Astrocyte (in vitro differentiated cells and primary cell): ENCODE data around the gene CAVIN4. TPM values are rescaled to one million over a fixed set of nuclear protein-coding genes. Genes with fewer than 3 reads are reported as not detected.

Experiments
- DNase-seq: peaks from one replicate; pipeline ENCODE4 v3.0.0-alpha.2; 2010; ENCODE audit warnings: low read depth
- FAIRE-seq: peaks from 2 replicates; lab custom pipeline; 2011; peaks lifted over from hg19 to GRCh38; lab: Jason Lieb, UNC
- H2AFZ ChIP-seq: 2 replicates; pipeline ENCODE4 v1.6.0; 2012; ENCODE audit warnings: low read depth, low read length, inconsistent platforms
- H3K27ac ChIP-seq: 2 replicates; pipeline ENCODE4 v1.5.1; 2011; ENCODE audit warnings: low read depth, low read length, inconsistent platforms
- H3K27me3 ChIP-seq: 2 replicates; pipeline ENCODE4 v1.6.0; 2011; ENCODE audit warnings: low read length, inconsistent platforms; ENCODE audit not compliant: insufficient read depth
- H3K36me3 ChIP-seq: 2 replicates; pipeline ENCODE4 v1.5.1; 2011; ENCODE audit warnings: low read length, inconsistent platforms; ENCODE audit not compliant: insufficient read depth
- H3K4me1 ChIP-seq: 2 replicates; pipeline ENCODE4 v1.5.1; 2011; ENCODE audit warnings: low read length, inconsistent platforms; ENCODE audit not compliant: insufficient read depth
- H3K4me2 ChIP-seq: 2 replicates; pipeline ENCODE4 v1.6.0; 2012; ENCODE audit warnings: low read length, inconsistent platforms
- H3K4me3 ChIP-seq: 2 replicates; pipeline ENCODE4 v1.5.1; 2011; ENCODE audit warnings: low read depth, mild to moderate bottlenecking, low read length, inconsistent platforms; ENCODE audit not compliant: insufficient read depth
- H3K79me2 ChIP-seq: 2 replicates; pipeline ENCODE4 v1.6.0; 2012; ENCODE audit warnings: mild to moderate bottlenecking, low read length, inconsistent platforms; ENCODE audit not compliant: insufficient read depth
- H3K9ac ChIP-seq: 2 replicates; pipeline ENCODE4 v1.6.0; 2012; ENCODE audit warnings: mild to moderate bottlenecking, low read length, inconsistent platforms
- H3K9me3 ChIP-seq: 2 replicates; pipeline ENCODE4 v1.5.1; 2012; ENCODE audit warnings: low read depth, mild to moderate bottlenecking, low read length, inconsistent platforms; ENCODE audit not compliant: insufficient read depth
- H4K20me1 ChIP-seq: 2 replicates; pipeline ENCODE4 v1.6.0; 2012; ENCODE audit warnings: low read length, inconsistent platforms; ENCODE audit not compliant: insufficient read depth
- H3K27ac Mint-ChIP-seq: one replicate; pipeline ENCODE4 v1.8.0; 2021; ENCODE audit warnings: mild to moderate bottlenecking, mixed read lengths; ENCODE audit not compliant: unreplicated experiment
- H3K27me3 Mint-ChIP-seq: one replicate; pipeline ENCODE4 v1.8.0; 2021; ENCODE audit warnings: low read depth, mixed read lengths; ENCODE audit not compliant: unreplicated experiment
- H3K36me3 Mint-ChIP-seq: one replicate; pipeline ENCODE4 v1.8.0; 2021; ENCODE audit warnings: low read depth, mixed read lengths; ENCODE audit not compliant: unreplicated experiment
- H3K4me1 Mint-ChIP-seq: one replicate; pipeline ENCODE4 v1.8.0; 2021; ENCODE audit warnings: low read depth, mixed read lengths; ENCODE audit not compliant: unreplicated experiment
- H3K4me3 Mint-ChIP-seq: one replicate; pipeline ENCODE4 v1.8.0; 2021; ENCODE audit warnings: mild to moderate bottlenecking, moderate library complexity, mixed read lengths; ENCODE audit not compliant: unreplicated experiment
- H3K9me3 Mint-ChIP-seq: one replicate; pipeline ENCODE4 v1.8.0; 2021; ENCODE audit warnings: mild to moderate bottlenecking, mixed read lengths; ENCODE audit not compliant: unreplicated experiment
- EZH2 ChIP-seq: IDR thresholded peaks from 2 replicates; pipeline ENCODE4 v1.6.1; 2012; ENCODE audit warnings: mild to moderate bottlenecking, low read length, inconsistent platforms; ENCODE audit not compliant: insufficient read depth
- total RNA-seq: library from RNA; stranded (reverse); gene quantifications from 2 replicates; pipeline ENCODE4 v1.2.1, GENCODE V29; 2021
- TF ChIP-seq, protein P1 (sequence below): IDR thresholded peaks from 2 replicates; pipeline ENCODE4 v1.5.1; 2011; ENCODE audit warnings: low read depth, mild to moderate bottlenecking, inconsistent platforms, low read length, moderate library complexity; ENCODE audit not compliant: insufficient read depth

Gene CAVIN4
- total RNA-seq, 1 donor from 2014 or later, result 4.2 TPM

DNA sequence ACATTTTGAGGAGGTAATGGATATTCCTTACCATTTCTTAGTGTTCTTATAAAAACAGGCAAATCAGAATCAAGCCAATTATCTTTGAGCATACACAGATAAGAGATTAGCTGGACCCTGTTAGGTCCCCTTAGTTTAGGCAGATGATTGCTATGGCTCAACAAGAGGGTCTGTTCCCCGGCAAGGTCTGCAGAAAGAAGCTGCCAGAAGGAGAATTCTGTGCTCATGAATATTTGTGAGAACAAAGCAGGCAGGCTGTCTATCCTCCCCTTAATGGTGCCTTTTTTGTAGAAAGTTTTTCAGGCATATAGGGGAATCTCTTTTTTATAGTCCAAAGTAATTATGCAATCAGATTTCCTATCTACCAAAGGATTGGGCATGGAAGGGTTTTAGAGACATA, 27.5 kb downstream of the CAVIN4 start:
- Mint-ChIP-seq H3K36me3 (no peaks in the 10 kb centered on the region), H3K27ac (no peak overlapping the region), H3K4me1 (peaks cover 8% of the 10 kb centered on the region), H3K27me3 (no peaks in the 10 kb centered on the region), H3K4me3 (no peak overlapping the region), H3K9me3 (no peaks in the 10 kb centered on the region)
- Histone ChIP-seq H3K9ac (no peak overlapping the region), H4K20me1 (no peaks in the 10 kb centered on the region), H3K27me3 (no peaks in the 10 kb centered on the region), H3K36me3 (no peaks in the 10 kb centered on the region), H3K4me1 (no peaks in the 10 kb centered on the region), H3K4me3 (no peak overlapping the region), H2AFZ (no peak overlapping the region), H3K9me3 (no peaks in the 10 kb centered on the region), H3K4me2 (no peak overlapping the region), H3K79me2 (no peaks in the 10 kb centered on the region), H3K27ac (no peak overlapping the region)
- FAIRE-seq (no peak), DNase-seq (no peak)
- TF ChIP-seq, protein P1, sequence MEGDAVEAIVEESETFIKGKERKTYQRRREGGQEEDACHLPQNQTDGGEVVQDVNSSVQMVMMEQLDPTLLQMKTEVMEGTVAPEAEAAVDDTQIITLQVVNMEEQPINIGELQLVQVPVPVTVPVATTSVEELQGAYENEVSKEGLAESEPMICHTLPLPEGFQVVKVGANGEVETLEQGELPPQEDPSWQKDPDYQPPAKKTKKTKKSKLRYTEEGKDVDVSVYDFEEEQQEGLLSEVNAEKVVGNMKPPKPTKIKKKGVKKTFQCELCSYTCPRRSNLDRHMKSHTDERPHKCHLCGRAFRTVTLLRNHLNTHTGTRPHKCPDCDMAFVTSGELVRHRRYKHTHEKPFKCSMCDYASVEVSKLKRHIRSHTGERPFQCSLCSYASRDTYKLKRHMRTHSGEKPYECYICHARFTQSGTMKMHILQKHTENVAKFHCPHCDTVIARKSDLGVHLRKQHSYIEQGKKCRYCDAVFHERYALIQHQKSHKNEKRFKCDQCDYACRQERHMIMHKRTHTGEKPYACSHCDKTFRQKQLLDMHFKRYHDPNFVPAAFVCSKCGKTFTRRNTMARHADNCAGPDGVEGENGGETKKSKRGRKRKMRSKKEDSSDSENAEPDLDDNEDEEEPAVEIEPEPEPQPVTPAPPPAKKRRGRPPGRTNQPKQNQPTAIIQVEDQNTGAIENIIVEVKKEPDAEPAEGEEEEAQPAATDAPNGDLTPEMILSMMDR, result no peak
- TF ChIP-seq EZH2, result no peak

- no peak for DNase-seq
- H3K4me3 Mint-ChIP-seq, result no peak overlapping the region
Observed at GRCh38 chr9:100619194-100619593, 41.3 kb downstream of the CAVIN4 start.

GRCh38 chr9:100619665-100620064, 41.8 kb downstream of the CAVIN4 start:
- H3K4me3 ChIP-seq, result no peak overlapping the region
- no peaks in the 10 kb centered on the region for H4K20me1 ChIP-seq
- H3K4me2 ChIP-seq, result no peak overlapping the region
- no peaks in the 10 kb centered on the region for H3K4me1 ChIP-seq
- Mint-ChIP-seq H3K27ac (no peak overlapping the region), H3K4me3 (no peak overlapping the region), H3K27me3 (no peaks in the 10 kb centered on the region), H3K9me3 (peaks cover 15% of the 10 kb centered on the region), H3K4me1 (no peaks in the 10 kb centered on the region), H3K36me3 (no peaks in the 10 kb centered on the region)
- H3K27me3 ChIP-seq, result no peaks in the 10 kb centered on the region
- H3K79me2 ChIP-seq, result no peaks in the 10 kb centered on the region
- H3K9ac ChIP-seq, result no peak overlapping the region
- H3K27ac ChIP-seq, result no peak overlapping the region
- no peak overlapping the region for H2AFZ ChIP-seq
- FAIRE-seq, result no peak
- no peaks in the 10 kb centered on the region for H3K9me3 ChIP-seq
- H3K36me3 ChIP-seq, result no peaks in the 10 kb centered on the region
- TF ChIP-seq, protein P1, result no peak
- no peak for TF ChIP-seq EZH2
- DNase-seq, result no peak

More at GRCh38 chr9:100619194-100619593, 41.3 kb downstream of the CAVIN4 start:
- Mint-ChIP-seq H3K36me3 (no peaks in the 10 kb centered on the region), H3K4me1 (no peaks in the 10 kb centered on the region), H3K27ac (no peak overlapping the region), H3K9me3 (peaks cover 15% of the 10 kb centered on the region), H3K27me3 (no peaks in the 10 kb centered on the region)
- H3K27me3 ChIP-seq, result no peaks in the 10 kb centered on the region
- H3K27ac ChIP-seq, result no peak overlapping the region
- H3K79me2 ChIP-seq, result no peaks in the 10 kb centered on the region
- no peaks in the 10 kb centered on the region for H3K36me3 ChIP-seq
- no peaks in the 10 kb centered on the region for H3K9me3 ChIP-seq
- no peaks in the 10 kb centered on the region for H4K20me1 ChIP-seq
- H3K4me1 ChIP-seq, result no peaks in the 10 kb centered on the region
- FAIRE-seq, result no peak
- no peak overlapping the region for H3K9ac ChIP-seq
- H2AFZ ChIP-seq, result no peak overlapping the region
- no peak overlapping the region for H3K4me3 ChIP-seq
- no peak for TF ChIP-seq EZH2
- TF ChIP-seq, protein P1, result no peak
- H3K4me2 ChIP-seq, result no peak overlapping the region
